SK-N-SH treated with all-trans-retinoic acid at 6 μM for 48 hours (cell line): ENCODE data around the gene MAP10.

ENCODE experiments used
- ATAC-seq: fragments of 200-7000 bp; cut with Tn5 transposase; 3 replicates; pipeline ENCODE4 v1.9.1; 2020; ENCODE audit warnings: mild to moderate bottlenecking, moderate library complexity
- ARNTL ChIP-seq: fragments of 450-650 bp; formaldehyde crosslinking; IDR thresholded peaks from 2 replicates; pipeline ENCODE4 v1.5.0; 2020; ENCODE audit warnings: low read depth, mild to moderate bottlenecking, moderate library complexity, borderline replicate concordance
- BACH2 ChIP-seq: fragments of 250-450 bp; sonication (Bioruptor Pico); IDR thresholded peaks from 2 replicates; pipeline ENCODE4 v1.9.0; 2021; ENCODE audit warnings: mild to moderate bottlenecking, borderline replicate concordance
- CSDC2 ChIP-seq: fragments of 250-450 bp; sonication (Bioruptor Pico); IDR thresholded peaks from 2 replicates; pipeline ENCODE4 v1.5.0; 2020; ENCODE audit warnings: mild to moderate bottlenecking, moderate library complexity
- ESRRG ChIP-seq: fragments of 250-450 bp; sonication (Bioruptor Pico); IDR thresholded peaks from 2 replicates; pipeline ENCODE4 v1.6.1; 2021; ENCODE audit warnings: mild to moderate bottlenecking
- ISL1 ChIP-seq: fragments of 250-450 bp; sonication (Bioruptor Pico); IDR thresholded peaks from 2 replicates; pipeline ENCODE4 v2.1.2; 2022; ENCODE audit warnings: mild to moderate bottlenecking, moderate library complexity
- OSR1 ChIP-seq: fragments of 250-450 bp; sonication (Bioruptor Pico); IDR thresholded peaks from 2 replicates; pipeline ENCODE4 v1.8.0; 2022; ENCODE audit warnings: moderate library complexity, mild to moderate bottlenecking, inconsistent platforms
- PPARA ChIP-seq: fragments of 250-450 bp; sonication (Bioruptor Pico); IDR thresholded peaks from 2 replicates; pipeline ENCODE4 v1.5.0; 2020; ENCODE audit warnings: mild to moderate bottlenecking, borderline replicate concordance
- RARB ChIP-seq: fragments of 250-450 bp; sonication (Bioruptor Pico); IDR thresholded peaks from 2 replicates; pipeline ENCODE4 v1.8.0; 2021; ENCODE audit warnings: mild to moderate bottlenecking, moderate library complexity
- SNAI2 ChIP-seq: fragments of 250-450 bp; sonication (Bioruptor Pico); IDR thresholded peaks from 2 replicates; pipeline ENCODE4 v1.5.0; 2020; ENCODE audit warnings: mild to moderate bottlenecking, moderate library complexity
- TCF4 ChIP-seq: fragments of 250-450 bp; sonication (Bioruptor Pico); IDR thresholded peaks from 2 replicates; pipeline ENCODE4 v1.8.0; 2021; ENCODE audit warnings: mild to moderate bottlenecking, moderate library complexity, borderline replicate concordance
- ZC3H10 ChIP-seq: fragments of 250-450 bp; sonication (Bioruptor Pico); IDR thresholded peaks from 2 replicates; pipeline ENCODE4 v1.5.1; 2021; ENCODE audit warnings: mild to moderate bottlenecking, moderate library complexity
- ZFP3 ChIP-seq: fragments of 250-450 bp; sonication (Bioruptor Pico); IDR thresholded peaks from 2 replicates; pipeline ENCODE4 v1.5.0; 2020; ENCODE audit warnings: mild to moderate bottlenecking, moderate library complexity
- ZFP30 ChIP-seq: fragments of 450-650 bp; formaldehyde crosslinking; IDR thresholded peaks from 2 replicates; pipeline ENCODE4 v1.5.0; 2022; ENCODE audit warnings: mild to moderate bottlenecking, moderate library complexity
- ZNF565 ChIP-seq: fragments of 450-650 bp; formaldehyde crosslinking; conservative IDR thresholded peaks from 2 replicates; pipeline ENCODE4 v1.5.0; 2020; ENCODE audit warnings: low read depth, mild to moderate bottlenecking, moderate library complexity
- ZNF70 ChIP-seq: fragments of 450-650 bp; formaldehyde crosslinking; IDR thresholded peaks from 2 replicates; pipeline ENCODE4 v1.5.0; 2020; ENCODE audit warnings: mild to moderate bottlenecking, moderate library complexity
- ZNF8 ChIP-seq: fragments of 450-650 bp; formaldehyde crosslinking; IDR thresholded peaks from 2 replicates; pipeline ENCODE4 v1.5.0; 2020; ENCODE audit warnings: mild to moderate bottlenecking, moderate library complexity
- TF ChIP-seq, protein P1 (sequence below): fragments of 250-450 bp; sonication (Bioruptor Pico); IDR thresholded peaks from 2 replicates; pipeline ENCODE4 v1.8.0; 2021; ENCODE audit warnings: low read depth, mild to moderate bottlenecking, moderate library complexity, borderline replicate concordance
- TF ChIP-seq, protein P2 (sequence below): fragments of 250-450 bp; sonication (Bioruptor Pico); IDR thresholded peaks from 2 replicates; pipeline ENCODE4 v1.5.0; 2020; ENCODE audit warnings: mild to moderate bottlenecking, moderate library complexity
- TF ChIP-seq, protein P3 (sequence below): fragments of 250-450 bp; sonication (Bioruptor Pico); IDR thresholded peaks from 2 replicates; pipeline ENCODE4 v1.5.1; 2020; ENCODE audit warnings: low read depth, mild to moderate bottlenecking, moderate library complexity
- TF ChIP-seq, protein P4 (sequence below): fragments of 250-450 bp; sonication (Bioruptor Pico); IDR thresholded peaks from 2 replicates; pipeline ENCODE4 v1.8.0; 2020; ENCODE audit warnings: mild to moderate bottlenecking, moderate library complexity, borderline replicate concordance

MAP10 gene

DNA sequence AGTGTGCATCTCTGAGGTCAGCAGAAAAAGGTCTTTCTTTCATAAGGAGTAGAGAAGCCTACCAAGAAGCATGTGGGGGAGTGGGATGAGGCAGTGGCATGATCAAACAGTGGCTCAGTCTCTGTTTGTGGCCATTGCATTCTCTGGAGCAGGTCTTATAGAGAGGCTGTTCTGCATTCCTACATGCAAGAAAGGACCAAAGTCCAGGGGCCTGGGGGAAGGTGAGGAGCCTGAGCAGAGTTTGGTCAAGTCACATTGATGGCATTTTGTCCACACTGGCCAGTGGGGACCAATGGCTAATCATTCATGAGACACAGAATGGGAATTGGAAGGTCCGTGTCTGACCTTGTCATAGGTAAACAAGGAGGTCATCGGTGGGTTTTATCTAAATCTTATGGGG is 25.4 kb downstream of the MAP10 start:
- TF ChIP-seq, protein P1, sequence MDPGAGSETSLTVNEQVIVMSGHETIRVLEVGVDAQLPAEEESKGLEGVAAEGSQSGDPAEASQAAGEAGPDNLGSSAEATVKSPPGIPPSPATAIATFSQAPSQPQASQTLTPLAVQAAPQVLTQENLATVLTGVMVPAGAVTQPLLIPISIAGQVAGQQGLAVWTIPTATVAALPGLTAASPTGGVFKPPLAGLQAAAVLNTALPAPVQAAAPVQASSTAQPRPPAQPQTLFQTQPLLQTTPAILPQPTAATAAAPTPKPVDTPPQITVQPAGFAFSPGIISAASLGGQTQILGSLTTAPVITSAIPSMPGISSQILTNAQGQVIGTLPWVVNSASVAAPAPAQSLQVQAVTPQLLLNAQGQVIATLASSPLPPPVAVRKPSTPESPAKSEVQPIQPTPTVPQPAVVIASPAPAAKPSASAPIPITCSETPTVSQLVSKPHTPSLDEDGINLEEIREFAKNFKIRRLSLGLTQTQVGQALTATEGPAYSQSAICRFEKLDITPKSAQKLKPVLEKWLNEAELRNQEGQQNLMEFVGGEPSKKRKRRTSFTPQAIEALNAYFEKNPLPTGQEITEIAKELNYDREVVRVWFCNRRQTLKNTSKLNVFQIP, result no peak
- TF ChIP-seq OSR1 (CRISPR knock-in tag) (no peak), ZC3H10 (CRISPR knock-in tag) (no peak), ZNF8 (no peak), ISL1 (no peak), ZNF70 (no peak), ZNF565 (CRISPR knock-in tag) (no peak), TCF4 (no peak), ESRRG (CRISPR knock-in tag) (no peak), SNAI2 (CRISPR knock-in tag) (no peak)
- TF ChIP-seq, protein P2, sequence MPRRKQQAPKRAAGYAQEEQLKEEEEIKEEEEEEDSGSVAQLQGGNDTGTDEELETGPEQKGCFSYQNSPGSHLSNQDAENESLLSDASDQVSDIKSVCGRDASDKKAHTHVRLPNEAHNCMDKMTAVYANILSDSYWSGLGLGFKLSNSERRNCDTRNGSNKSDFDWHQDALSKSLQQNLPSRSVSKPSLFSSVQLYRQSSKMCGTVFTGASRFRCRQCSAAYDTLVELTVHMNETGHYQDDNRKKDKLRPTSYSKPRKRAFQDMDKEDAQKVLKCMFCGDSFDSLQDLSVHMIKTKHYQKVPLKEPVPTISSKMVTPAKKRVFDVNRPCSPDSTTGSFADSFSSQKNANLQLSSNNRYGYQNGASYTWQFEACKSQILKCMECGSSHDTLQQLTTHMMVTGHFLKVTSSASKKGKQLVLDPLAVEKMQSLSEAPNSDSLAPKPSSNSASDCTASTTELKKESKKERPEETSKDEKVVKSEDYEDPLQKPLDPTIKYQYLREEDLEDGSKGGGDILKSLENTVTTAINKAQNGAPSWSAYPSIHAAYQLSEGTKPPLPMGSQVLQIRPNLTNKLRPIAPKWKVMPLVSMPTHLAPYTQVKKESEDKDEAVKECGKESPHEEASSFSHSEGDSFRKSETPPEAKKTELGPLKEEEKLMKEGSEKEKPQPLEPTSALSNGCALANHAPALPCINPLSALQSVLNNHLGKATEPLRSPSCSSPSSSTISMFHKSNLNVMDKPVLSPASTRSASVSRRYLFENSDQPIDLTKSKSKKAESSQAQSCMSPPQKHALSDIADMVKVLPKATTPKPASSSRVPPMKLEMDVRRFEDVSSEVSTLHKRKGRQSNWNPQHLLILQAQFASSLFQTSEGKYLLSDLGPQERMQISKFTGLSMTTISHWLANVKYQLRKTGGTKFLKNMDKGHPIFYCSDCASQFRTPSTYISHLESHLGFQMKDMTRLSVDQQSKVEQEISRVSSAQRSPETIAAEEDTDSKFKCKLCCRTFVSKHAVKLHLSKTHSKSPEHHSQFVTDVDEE (CRISPR knock-in tag), result no peak
- TF ChIP-seq, protein P3, sequence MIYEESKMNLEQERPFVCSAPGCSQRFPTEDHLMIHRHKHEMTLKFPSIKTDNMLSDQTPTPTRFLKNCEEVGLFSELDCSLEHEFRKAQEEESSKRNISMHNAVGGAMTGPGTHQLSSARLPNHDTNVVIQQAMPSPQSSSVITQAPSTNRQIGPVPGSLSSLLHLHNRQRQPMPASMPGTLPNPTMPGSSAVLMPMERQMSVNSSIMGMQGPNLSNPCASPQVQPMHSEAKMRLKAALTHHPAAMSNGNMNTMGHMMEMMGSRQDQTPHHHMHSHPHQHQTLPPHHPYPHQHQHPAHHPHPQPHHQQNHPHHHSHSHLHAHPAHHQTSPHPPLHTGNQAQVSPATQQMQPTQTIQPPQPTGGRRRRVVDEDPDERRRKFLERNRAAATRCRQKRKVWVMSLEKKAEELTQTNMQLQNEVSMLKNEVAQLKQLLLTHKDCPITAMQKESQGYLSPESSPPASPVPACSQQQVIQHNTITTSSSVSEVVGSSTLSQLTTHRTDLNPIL, result no peak
- TF ChIP-seq, protein P4, sequence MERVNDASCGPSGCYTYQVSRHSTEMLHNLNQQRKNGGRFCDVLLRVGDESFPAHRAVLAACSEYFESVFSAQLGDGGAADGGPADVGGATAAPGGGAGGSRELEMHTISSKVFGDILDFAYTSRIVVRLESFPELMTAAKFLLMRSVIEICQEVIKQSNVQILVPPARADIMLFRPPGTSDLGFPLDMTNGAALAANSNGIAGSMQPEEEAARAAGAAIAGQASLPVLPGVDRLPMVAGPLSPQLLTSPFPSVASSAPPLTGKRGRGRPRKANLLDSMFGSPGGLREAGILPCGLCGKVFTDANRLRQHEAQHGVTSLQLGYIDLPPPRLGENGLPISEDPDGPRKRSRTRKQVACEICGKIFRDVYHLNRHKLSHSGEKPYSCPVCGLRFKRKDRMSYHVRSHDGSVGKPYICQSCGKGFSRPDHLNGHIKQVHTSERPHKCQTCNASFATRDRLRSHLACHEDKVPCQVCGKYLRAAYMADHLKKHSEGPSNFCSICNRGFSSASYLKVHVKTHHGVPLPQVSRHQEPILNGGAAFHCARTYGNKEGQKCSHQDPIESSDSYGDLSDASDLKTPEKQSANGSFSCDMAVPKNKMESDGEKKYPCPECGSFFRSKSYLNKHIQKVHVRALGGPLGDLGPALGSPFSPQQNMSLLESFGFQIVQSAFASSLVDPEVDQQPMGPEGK (CRISPR knock-in tag), result no peak
- ATAC-seq, result no peak

DNA sequence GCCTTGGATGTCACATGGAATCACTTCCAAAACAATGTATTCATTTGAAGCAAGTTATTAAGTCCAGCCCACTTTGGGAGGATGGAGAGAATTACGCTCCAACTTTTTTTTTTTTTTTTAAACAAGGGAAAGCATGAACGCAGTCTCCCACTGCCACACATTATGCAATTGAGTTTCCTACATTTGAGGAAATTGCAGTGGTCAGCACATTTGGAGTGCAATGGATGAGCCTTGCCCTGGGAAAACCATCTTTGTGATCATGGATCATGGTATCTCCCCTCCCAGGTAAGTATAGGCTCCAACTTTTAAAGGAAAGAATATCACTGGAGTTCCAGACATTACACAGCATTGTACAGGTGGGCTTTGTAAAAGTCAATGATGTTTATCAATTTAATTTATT is 26.7 kb downstream of the MAP10 start:
- no peak for TF ChIP-seq RARB (CRISPR knock-in tag)
- TF ChIP-seq ESRRG (CRISPR knock-in tag), result no peak
- TF ChIP-seq ZFP3, result no peak
- TF ChIP-seq OSR1 (CRISPR knock-in tag), result no peak
- TF ChIP-seq BACH2 (CRISPR knock-in tag), result no peak
- TF ChIP-seq ZC3H10 (CRISPR knock-in tag), result no peak
- no peak for TF ChIP-seq PPARA
- no peak for TF ChIP-seq ARNTL (CRISPR knock-in tag)
- no peak for TF ChIP-seq ZNF70
- TF ChIP-seq ZFP30 (CRISPR knock-in tag), result no peak
- TF ChIP-seq, all 23 proteins: peak for 0
- ATAC-seq, result no peak

DNA sequence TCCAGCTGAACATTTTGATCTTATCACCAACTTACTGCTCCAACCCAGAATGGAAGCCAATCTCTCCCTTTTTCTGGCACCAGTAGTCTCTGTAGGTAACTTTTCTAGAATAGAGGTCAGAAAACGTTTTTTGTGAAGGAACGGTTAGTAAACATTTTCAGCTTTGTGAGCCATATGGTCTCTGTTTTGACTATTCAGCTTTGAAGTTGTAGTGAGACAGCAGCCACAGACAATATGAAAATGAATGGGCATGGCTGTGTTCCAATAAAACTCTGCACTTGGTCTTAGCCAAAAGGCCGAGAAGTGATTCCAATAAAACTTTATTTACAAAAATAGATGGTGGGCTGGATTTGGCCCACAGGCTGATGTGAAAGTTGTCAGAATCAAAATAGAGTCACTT is 28.9 kb downstream of the MAP10 start:
- no peak for ATAC-seq
- TF ChIP-seq ISL1 (peak; percentile 12; the same call in 1 of the 2 replicates), ZNF8 (no peak)

DNA sequence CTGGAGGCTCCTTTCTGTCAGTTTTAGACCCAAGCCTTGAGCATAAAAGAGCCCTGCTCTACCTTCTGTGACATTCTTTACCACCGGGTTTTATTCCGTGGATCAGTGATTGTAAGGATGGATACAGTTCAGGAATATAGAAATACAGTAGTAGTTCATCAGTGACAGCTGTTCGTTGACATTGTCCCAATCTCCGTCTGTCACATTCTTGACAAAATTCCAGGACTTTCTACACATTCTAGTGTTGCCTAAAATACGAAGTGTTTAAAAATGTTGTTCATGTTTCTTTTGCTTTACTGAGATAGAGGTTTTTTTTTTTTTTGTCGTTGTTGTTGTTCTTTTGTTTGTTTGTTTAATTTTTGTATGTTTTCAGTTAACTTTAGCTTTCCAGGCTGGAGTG is 29.9 kb downstream of the MAP10 start:
- ATAC-seq, result no peak
- TF ChIP-seq PPARA (no peak), SNAI2 (CRISPR knock-in tag) (no peak), ZFP3 (no peak), TCF4 (no peak), CSDC2 (CRISPR knock-in tag) (no peak), ZFP30 (CRISPR knock-in tag) (no peak)
- TF ChIP-seq, protein P1, result no peak
